ENCODE results near the gene ICE1.

- no peak for TF ChIP-seq YY1 (IDR thresholded peaks at IDR 0.05; ENCODE audit: insufficient read depth, insufficient read length)
- no peak for TF ChIP-seq ZNF274 (IDR thresholded peaks at IDR 0.05; ENCODE audit: low read depth, low read length)
Observed at GRCh38 chr5:5487585-5488360, 65.3 kb downstream of the ICE1 start.
